PC-9 (cell line): ENCODE measurements around the gene KREMEN1. TPM values are rescaled to one million over a fixed set of nuclear protein-coding genes. Genes with fewer than 3 reads are reported as not detected.

Experiments used
- BruUV-seq: library from RNA; stranded (reverse); fragments of 400-500 nt; replicated peaks from 2 replicates; lab custom pipeline; 2021; lab: Mats Ljungman, UMichigan
- CTCF ChIA-PET: fragments of 300-600 bp; sonication (Branson Sonifier 250); formaldehyde crosslinking; loops from one replicate; lab custom pipeline; 2022; ENCODE audit warnings: antibody characterized with exemption; lab: Charles Lee
- POLR2A ChIA-PET: fragments of 300-600 bp; sonication (Branson Sonifier 250); formaldehyde crosslinking; loops from one replicate; lab custom pipeline; 2022; ENCODE audit warnings: antibody characterized with exemption; ENCODE audit not compliant: unreplicated experiment; lab: Charles Lee
- DNase-seq, 2 experiments: peaks; one replicate each; pipeline versions ENCODE4 v3.0.0 to v3.0.0-alpha.2; 2015 to 2022; ENCODE audit warnings: mixed read lengths in 1 of 2
- H2AFZ ChIP-seq: fragments of 200-600 bp; sonication (generic); 2 replicates; pipeline ENCODE4 v1.8.1; 2017; ENCODE audit warnings: antibody characterized with exemption
- H3F3A ChIP-seq: fragments of 200-600 bp; sonication (generic); 2 replicates; pipeline ENCODE4 v1.8.1; 2017; ENCODE audit warnings: antibody characterized with exemption, mild to moderate bottlenecking, low read depth; ENCODE audit not compliant: insufficient read depth
- H3K27ac ChIP-seq: fragments of 200-600 bp; sonication (generic); 2 replicates; pipeline ENCODE4 v1.6.1; 2016; ENCODE audit warnings: mixed run types
- H3K27me3 ChIP-seq: fragments of 200-600 bp; sonication (generic); 2 replicates; pipeline ENCODE4 v1.6.1; 2016; ENCODE audit warnings: low read depth, mixed run types; ENCODE audit not compliant: insufficient read depth
- H3K36me3 ChIP-seq: fragments of 200-600 bp; sonication (generic); 2 replicates; pipeline ENCODE4 v1.6.1; 2016; ENCODE audit warnings: low read depth, mixed run types
- H3K4me1 ChIP-seq: fragments of 200-600 bp; sonication (generic); replicated peaks from 2 replicates; pipeline ENCODE4 v1.6.1; 2016; ENCODE audit warnings: mixed run types; ENCODE audit not compliant: insufficient read depth
- H3K4me2 ChIP-seq: fragments of 200-600 bp; sonication (generic); 2 replicates; pipeline ENCODE4 v1.6.1; 2017; ENCODE audit warnings: mixed run types
- H3K4me3 ChIP-seq: fragments of 200-600 bp; sonication (generic); 2 replicates; pipeline ENCODE4 v1.6.1; 2016; ENCODE audit warnings: mixed run types
- H3K79me2 ChIP-seq: fragments of 200-600 bp; sonication (generic); 2 replicates; pipeline ENCODE4 v1.6.1; 2017; ENCODE audit warnings: low read depth, mixed run types
- H3K9me2 ChIP-seq: fragments of 200-600 bp; sonication (generic); 2 replicates; pipeline ENCODE4 v1.8.1; 2017; ENCODE audit warnings: mild to moderate bottlenecking; ENCODE audit not compliant: insufficient read depth
- H3K9me3 ChIP-seq: fragments of 200-600 bp; sonication (generic); 2 replicates; pipeline ENCODE4 v1.8.1; 2016; ENCODE audit warnings: low read depth; ENCODE audit not compliant: insufficient read depth
- H4K20me1 ChIP-seq: fragments of 200-600 bp; sonication (generic); 2 replicates; pipeline ENCODE4 v1.8.1; 2017; ENCODE audit not compliant: insufficient read depth
- CTCF ChIP-seq: fragments of 200-600 bp; sonication (generic); conservative IDR thresholded peaks from 2 replicates; pipeline ENCODE4 v1.6.1; 2017; ENCODE audit warnings: mixed run types, antibody characterized with exemption, mild to moderate bottlenecking, moderate library complexity
- EZH2 ChIP-seq: fragments of 200-600 bp; sonication (generic); IDR thresholded peaks from 2 replicates; pipeline ENCODE4 v1.8.0; 2017; ENCODE audit warnings: antibody characterized with exemption, low read depth
- intact Hi-C: fragments of 100-400 bp; cut with micrococcal nuclease; formaldehyde crosslinking; loops from one replicate; pipeline ENCODE4 v1.10.0; 2022; ENCODE audit not compliant: unreplicated experiment
- total RNA-seq: library from RNA; stranded (reverse); gene quantifications from 2 replicates; pipeline ENCODE4 v1.2.3, GENCODE V29; 2021

Gene KREMEN1
- total RNA-seq, 1 experiment from 2014 or later, result 6.1 TPM

GRCh38 chr22:29065468-29066190, 7.2 kb upstream of the KREMEN1 start:
- intact Hi-C loops, result no loop called here
- H3K79me2 ChIP-seq, result no peaks in the 10 kb centered on the region
- no peak for DNase-seq
- ChIA-PET POLR2A (no interaction called here), CTCF (interaction anchor here (0.6 kb wide), 1 partner anchor 1016 kb away, joined by 3 read pairs; no protein-coding TSS in a partner anchor)
- H2AFZ ChIP-seq, result no peak overlapping the region
- no peaks in the 10 kb centered on the region for H3K27me3 ChIP-seq
- no TSS peak for BruUV-seq
- no peak overlapping the region for H3K4me2 ChIP-seq
- H3K27ac ChIP-seq, result no peak overlapping the region
- no peaks in the 10 kb centered on the region for H4K20me1 ChIP-seq
- H3F3A ChIP-seq, result no peaks in the 10 kb centered on the region
- 0 out of 2 replicates have a peak, but pooled peaks cover 4% of the 10 kb centered on the region for H3K9me2 ChIP-seq
- H3K36me3 ChIP-seq, result no peaks in the 10 kb centered on the region
- no peak overlapping the region for H3K4me3 ChIP-seq
- 0 out of 2 replicates have a peak, but pooled peaks cover 5% of the 10 kb centered on the region for H3K4me1 ChIP-seq
- TF ChIP-seq EZH2 (no peak), CTCF (no peak)
- H3K9me3 ChIP-seq, result no peaks in the 10 kb centered on the region

GRCh38 chr22:29069463-29069862, 3.4 kb upstream of the KREMEN1 start:
- H3K4me1 ChIP-seq, result 0 out of 2 replicates have a peak, but pooled peaks cover 5% of the 10 kb centered on the region
- H3K79me2 ChIP-seq, result no peaks in the 10 kb centered on the region
- POLR2A ChIA-PET, result no interaction called here
- CTCF ChIA-PET, result no interaction called here
- H3K9me3 ChIP-seq, result no peaks in the 10 kb centered on the region
- TF ChIP-seq EZH2 (no peak), CTCF (no peak)
- intact Hi-C loops, result no loop called here
- no peak for DNase-seq
- H3K36me3 ChIP-seq, result no peaks in the 10 kb centered on the region
- 0 out of 2 replicates have a peak, but pooled peaks cover 4% of the 10 kb centered on the region for H3K9me2 ChIP-seq
- no TSS peak for BruUV-seq
- no peaks in the 10 kb centered on the region for H4K20me1 ChIP-seq
- no peaks in the 10 kb centered on the region for H3K27me3 ChIP-seq
- no peak overlapping the region for H2AFZ ChIP-seq
- no peak overlapping the region for H3K4me3 ChIP-seq
- no peak overlapping the region for H3K4me2 ChIP-seq
- peaks cover 5% of the 10 kb centered on the region; the same call in 1 of the 2 replicates for H3F3A ChIP-seq
- no peak overlapping the region for H3K27ac ChIP-seq

GRCh38 chr22:29070490-29070889, 2.3 kb upstream of the KREMEN1 start:
- no TSS peak for BruUV-seq
- Histone ChIP-seq H3K36me3 (no peaks in the 10 kb centered on the region), H2AFZ (no peak overlapping the region), H3K27me3 (no peaks in the 10 kb centered on the region), H3K4me1 (0 out of 2 replicates have a peak, but pooled peaks cover 5% of the 10 kb centered on the region), H3K9me3 (no peaks in the 10 kb centered on the region), H3K27ac (no peak overlapping the region), H3K4me2 (no peak overlapping the region), H3K9me2 (0 out of 2 replicates have a peak, but pooled peaks cover 4% of the 10 kb centered on the region), H3K79me2 (no peaks in the 10 kb centered on the region), H3F3A (peaks cover 5% of the 10 kb centered on the region; the same call in 1 of the 2 replicates), H3K4me3 (no peak overlapping the region), H4K20me1 (no peaks in the 10 kb centered on the region)
- ChIA-PET CTCF (interaction anchor here (0.5 kb wide), 1 partner anchor 83 kb away, joined by 19 read pairs; no protein-coding TSS in a partner anchor), POLR2A (no interaction called here)
- intact Hi-C loops, result no loop called here
- TF ChIP-seq CTCF, result no peak
- no peak for TF ChIP-seq EZH2
- DNase-seq, result no peak
